Right renal pelvis (tissue), 4 donors: ENCODE measurements around the gene MAN2B2. TPM values are rescaled to one million over a fixed set of nuclear protein-coding genes. Genes with fewer than 3 reads are reported as not detected.

ENCODE experiments used
- DNase-seq, 4 donors: peaks; one replicate each; pipeline ENCODE4 v3.0.0-alpha.2; 2013; ENCODE audit warnings: low read depth in 4 of 4, low spot score in 3 of 4, missing footprints in 1 of 4
- polyA plus RNA-seq, 4 donors: library from polyadenylated mRNA; unstranded; fragments of 120-200 nt; gene quantifications; one replicate each; pipeline ENCODE4 v1.2.1, GENCODE V29; 2013; ENCODE audit not compliant: insufficient read length in 4 of 4

MAN2B2 gene
- polyA plus RNA-seq: 10 to 100 TPM; 17.9 to 19.5 (median 18.3) TPM

DNA sequence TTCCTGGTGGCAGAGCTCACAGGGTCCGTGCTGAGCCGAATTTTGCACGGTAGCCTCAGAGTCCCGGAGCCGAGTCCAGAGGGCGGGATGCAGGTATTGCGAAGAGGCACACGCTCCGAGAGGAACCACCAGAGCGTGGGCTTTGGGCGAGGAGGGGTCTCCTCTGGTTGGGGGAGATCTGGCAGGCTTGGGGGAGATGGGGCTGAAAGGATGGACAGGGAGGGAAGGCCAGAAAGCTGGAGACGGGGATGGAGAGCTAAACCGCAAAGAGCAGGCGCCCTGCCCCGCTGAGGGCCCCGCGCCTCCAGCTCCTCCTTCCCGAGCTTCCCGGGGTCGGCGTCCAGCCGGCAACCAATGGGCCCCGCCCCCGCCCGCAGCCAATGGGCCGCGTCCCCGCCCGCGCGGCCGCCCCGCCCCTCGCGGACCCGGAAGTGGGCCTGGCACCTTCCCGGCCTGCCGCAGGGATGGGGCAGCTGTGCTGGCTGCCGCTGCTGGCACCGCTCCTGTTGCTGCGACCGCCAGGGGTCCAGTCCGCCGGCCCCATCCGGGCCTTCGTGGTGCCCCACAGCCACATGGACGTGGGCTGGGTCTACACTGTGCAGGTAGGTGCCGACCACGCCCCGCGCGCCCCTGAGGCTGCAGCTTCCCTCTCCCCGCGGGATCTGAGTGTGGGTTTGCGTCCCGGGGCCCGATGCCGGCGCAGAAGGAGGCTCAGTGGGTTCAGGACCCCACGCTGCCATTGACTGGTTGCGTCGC, at the start of gene MAN2B2:
Gene MAN2B2, plus strand, starts transcription at position 443 of the 756 bp plus-strand sequence. Its CDS starts 22 bp downstream, at position 465.
- peak; percentile 67 to 71 (median 70) for DNase-seq

DNA sequence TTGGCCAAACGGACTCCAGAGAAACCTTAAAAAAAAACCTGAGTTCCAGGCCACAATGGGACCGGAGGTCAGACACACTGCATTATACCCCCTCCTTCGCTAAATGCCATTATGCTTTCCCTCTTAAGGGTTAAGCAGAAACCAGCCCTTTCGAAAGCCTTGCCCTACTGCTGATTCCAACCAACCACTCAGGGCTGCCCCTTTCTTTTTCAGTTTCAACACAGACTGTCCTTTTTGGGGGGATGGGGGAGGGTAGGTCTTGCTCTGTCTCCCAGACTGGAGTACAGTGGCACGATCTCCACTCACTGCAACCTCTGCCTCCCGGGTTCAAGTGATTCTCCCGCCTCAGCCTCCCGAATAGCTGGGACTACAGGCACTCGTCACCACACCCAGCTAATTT, 49.5 kb upstream of the MAN2B2 start:
- no peak for DNase-seq

DNA sequence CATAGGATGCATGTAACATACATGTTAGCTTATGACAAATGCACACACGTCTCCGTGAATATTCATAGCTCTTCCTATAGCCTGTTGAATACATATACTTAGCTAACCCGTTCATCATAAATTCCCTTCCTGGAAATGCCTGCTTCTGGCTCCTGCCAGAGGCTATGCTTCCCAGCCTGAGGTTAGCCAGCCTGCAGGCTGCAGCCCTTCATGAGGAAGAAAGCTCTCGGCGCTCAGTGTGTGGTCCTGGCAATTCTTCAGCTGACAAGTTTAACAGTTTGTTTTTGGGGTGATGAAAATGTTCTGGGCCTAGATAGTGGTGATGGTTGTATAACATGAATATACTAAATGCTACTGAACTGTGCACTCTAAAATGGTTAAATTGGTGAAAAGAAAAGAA, 48.8 kb upstream of the MAN2B2 start:
- no peak for DNase-seq

DNA sequence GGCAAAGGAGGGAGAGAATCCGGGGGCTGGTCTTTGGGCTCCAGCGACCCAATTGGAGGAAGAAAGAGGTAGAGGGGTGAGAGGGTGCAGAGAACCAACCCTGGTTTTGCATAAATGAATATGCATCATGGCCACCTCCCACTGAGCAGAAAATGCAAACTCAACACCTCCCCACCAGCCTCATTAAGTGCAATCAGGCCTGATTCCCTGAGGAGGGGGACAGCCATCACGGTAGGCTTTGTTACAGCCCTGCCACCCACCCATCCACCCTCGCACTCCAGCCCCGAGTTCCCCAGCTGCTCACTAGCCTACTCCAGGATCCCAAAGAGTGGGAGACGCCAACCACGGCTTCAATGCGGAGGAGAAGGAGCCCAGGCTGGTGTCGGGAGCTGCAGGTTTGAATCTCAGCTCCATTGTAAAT, 48.3 kb upstream of the MAN2B2 start:
- no peak for DNase-seq

DNA sequence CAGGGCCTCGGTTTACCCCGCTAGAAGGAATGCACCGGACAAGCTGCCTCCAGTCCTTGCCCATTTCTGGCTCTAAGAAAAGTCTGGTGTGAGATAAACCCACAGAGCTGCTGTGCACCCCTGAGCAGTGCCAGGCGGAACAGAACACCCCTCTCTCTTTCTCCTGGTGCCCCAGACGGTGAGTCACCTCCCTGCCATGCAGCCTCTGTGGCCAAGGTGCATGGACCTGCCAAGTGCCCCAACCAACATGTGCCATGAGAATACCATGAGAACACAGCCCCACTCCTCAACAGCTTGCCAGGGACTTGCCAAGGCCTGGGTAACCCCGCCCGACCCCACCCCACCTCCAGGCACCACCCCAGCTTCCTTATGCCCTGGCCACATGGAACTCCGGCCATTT, 47.7 kb upstream of the MAN2B2 start:
- DNase-seq: no peak

DNA sequence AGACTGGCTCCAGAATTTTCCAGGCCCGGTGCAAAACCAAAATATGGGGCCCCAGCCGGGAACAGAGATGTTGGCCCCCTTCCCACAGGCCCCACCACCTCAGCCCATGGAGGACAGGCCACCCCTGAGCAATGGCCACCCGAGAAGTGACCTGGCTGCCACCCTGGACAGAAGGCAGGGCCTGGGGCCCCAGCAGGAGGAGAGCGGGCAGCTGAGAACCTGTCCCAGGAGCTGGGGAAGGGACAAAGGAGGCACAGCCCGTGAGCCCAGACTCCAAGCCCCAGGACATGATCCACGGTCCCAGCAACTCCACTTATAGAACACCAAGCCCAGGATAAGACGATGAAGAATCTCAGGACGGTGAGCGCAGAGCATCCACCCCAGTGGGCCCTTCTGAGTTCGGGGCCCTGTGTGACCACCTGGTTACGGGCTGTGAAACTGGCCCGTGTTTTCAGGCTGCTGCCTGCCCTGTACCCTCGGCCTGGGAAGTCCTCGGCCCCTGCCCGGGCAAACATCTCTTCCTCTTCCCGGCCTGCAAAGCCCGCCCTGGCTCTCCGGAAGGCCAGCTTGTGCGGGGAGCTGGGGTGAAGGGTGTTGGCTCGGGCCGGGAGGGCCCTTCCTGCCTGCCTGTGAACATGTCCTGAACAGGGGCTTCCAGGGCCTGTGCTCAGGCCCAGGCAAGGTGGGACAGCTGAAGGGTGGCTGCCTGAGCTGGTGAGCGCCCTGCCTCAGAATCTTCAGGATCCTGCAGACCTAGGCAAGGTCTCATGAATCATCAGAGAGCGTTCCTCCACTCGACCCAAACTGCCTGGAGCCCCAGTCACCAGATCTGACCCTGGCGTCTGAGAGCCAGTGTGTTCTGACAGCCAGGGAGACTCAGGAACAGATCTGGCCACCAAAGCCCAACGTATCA, 47.0 kb upstream of the MAN2B2 start:
- no peak for DNase-seq

DNA sequence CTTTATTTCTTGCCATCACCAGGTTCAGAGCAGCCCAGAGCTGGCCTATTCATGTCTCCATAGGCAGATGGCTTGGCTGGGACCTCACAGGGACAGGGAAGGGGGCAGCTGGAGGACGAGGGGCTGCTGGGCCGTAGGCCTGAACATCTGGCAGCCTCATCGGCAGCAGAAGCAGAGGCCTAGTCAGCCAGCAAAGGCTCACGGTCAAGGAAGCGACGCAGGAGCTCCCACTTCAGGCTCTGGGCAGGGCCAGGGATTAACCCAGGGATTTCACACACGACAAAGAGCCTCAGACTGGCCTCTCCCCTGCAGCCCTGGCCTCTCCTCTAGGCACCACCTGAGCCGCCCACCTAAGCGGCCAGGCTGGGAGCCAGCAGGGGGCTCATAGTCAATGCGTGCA, 46.0 kb upstream of the MAN2B2 start:
- no peak for DNase-seq

DNA sequence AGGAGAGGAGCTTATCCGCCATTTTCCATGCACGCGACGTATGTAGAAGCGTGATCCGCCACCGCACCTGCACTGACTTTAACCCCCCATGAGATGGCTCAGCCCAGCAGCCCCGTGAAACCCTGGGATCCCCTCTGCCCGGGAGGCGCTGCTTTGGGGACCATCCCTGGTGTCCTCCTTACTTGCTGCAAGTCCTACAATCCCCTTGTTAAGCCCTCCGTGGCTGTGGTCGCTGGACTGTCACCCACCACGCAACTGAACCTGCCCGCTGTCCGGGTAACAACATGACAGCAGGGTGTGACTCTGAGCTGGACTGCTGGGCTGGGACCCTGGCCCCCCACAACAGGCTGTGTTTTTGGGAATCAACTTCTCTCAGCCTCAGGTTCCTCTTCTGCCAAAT, 44.7 kb upstream of the MAN2B2 start:
- DNase-seq: no peak

DNA sequence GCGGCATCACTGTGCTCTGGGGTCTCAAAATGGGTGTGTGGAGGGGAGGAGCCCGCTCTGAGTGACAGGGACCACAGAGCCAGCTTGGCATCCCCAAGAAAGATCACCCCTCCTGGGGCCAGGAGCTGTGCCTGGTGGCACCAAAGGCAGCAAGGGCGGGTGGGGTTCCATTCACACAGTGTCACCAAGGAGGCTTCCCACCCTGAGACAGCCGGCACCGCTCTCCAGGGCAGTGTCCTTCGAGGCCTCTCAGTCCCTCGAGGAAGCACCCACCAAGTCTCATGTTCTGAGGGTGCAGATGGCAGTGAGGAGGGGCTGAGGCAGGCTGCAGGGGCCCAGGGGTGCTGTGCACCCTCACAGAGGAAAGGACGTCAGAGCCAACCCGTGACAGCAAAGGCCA, 44.0 kb upstream of the MAN2B2 start:
- DNase-seq: no peak

DNA sequence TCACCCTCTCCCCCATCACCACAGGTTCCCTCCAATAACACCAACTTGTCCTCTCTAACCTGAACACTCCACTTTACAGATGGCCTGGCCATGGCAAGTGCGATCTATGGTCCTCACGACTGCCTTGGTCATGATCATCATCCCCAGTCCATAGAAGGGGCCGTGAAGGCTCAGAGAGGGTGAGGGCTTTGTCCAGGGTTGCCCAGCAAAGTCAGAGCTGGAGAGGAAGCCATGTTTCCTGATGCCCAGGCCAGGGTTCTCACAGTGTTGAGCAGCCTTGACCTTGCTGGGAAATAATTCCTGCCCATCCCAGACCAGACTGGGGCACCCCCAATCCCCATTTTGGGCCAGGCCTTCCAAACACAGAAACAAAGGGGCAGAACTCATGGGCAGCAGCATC, 42.9 kb upstream of the MAN2B2 start:
- DNase-seq: no peak

DNA sequence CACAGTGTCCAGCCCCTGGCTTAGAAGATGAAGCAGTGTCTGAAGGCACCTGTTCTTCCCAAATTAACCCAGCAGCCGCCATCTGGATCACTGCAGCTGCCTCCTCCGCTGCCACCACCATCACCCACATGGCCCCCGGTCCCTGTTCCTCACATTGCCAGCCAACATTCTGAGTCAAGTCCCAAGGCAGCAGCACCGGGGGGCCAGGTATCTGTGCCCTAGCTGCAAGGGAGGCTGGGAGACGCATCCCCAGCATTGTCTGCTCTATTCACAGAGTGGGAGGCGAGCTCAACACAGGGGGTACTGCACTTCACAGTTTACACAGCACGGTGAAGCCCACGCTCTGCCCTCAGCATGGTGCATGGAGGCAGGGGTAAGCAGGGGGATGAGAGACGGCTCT, 42.3 kb upstream of the MAN2B2 start:
- no peak for DNase-seq

DNA sequence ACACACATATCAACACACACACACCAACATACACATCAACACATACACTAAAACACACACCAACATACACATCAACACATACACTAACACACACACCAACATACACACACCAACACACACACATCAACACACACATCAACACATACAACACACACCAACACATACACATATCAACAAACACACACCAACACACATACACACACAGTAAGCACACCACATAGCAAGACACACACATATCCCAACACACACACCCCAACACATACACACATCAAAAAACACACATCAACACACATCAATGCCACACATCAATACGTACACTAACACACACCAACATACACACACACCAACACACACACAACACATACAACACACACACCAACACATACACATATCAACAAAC, 40.9 kb upstream of the MAN2B2 start:
- no peak for DNase-seq

DNA sequence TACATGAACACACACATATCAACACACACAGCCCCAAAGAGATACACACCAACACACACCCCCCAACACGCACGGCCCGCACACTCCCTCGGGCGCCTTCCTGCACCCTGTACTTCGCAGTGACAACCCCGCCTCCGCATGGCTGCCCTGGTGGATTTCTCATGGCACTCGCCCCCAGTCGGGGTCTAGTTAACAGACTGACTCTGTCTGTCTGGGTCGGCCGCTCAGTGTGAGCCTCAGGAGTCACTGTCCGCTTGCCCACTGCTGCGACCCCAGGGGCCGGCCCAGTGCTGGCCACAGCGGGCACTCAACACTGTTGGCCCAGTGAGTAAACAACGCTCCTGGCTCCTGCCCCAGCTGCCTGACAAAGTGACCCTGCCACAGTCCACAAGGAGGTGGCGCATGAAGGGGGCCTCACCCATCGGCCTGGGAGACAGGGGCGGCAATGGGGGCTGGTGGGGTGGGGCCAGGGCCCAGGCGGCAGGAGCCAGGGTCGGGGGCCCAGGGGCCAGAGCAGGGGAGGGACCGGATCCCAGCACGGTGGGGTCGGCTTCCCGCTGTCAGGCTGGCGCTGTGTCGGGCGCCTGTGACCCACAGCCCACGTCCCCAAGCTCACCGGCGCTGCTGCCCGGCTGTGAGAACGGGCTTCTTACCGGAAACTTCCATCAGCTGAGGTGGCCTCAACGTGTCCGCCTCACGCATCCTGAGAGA, 40.2 kb upstream of the MAN2B2 start:
- no peak for DNase-seq

DNA sequence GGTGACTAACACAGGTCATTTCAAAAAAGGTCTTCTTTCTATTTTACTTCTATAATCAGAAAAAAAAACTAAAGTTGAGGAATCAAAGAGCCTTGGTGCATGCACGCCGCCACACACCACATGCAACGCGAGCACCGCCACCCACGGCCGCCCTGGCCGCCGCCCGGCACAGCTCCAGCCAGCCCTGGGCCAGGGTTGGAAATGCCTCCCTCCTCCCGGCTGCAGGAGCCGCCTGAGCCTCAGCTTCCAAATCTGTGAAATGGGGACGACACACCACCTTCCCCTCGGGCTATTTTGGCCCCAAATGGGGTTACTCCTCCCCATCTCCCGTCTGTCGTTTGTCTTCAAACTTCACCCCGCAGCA, 39.7 kb upstream of the MAN2B2 start:
- DNase-seq: no peak

DNA sequence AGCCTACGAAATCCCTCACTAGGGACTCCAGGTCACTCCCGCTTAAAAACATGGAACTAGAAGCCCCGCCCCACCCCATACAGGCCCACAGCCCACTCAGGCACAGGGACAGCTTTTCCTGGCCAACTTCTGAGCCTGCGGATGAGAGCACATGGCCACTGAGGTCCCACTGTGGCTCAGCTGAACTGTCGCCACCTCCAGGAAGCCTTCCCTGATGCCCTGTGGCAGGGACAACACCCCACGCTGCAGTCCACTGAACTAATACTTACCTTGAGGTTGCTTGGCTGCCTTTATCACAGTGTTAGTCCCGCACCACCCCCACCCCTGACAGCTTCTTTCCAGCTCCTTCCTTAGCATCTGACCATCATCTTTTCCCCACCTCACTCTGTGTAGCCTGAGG, 39.3 kb upstream of the MAN2B2 start:
- no peak for DNase-seq

DNA sequence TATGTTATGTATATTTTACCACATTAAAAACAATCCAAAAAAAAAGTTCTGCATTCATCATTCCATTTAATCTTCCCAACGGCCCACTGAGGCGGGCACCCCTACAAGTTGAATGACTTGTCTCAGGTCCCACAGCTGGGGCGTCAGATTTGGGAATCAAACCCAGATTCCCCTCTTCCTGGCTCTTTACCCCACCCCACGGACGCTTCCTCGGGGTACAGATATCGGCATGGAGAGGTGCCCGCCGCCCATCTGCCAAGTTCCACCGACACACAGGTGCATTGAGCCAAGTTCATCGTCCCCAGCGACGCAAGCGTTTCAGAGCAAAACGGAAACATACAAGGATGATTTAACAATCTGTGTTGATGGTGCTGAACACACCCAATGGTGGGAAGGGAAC, 36.9 kb upstream of the MAN2B2 start:
- no peak for DNase-seq

DNA sequence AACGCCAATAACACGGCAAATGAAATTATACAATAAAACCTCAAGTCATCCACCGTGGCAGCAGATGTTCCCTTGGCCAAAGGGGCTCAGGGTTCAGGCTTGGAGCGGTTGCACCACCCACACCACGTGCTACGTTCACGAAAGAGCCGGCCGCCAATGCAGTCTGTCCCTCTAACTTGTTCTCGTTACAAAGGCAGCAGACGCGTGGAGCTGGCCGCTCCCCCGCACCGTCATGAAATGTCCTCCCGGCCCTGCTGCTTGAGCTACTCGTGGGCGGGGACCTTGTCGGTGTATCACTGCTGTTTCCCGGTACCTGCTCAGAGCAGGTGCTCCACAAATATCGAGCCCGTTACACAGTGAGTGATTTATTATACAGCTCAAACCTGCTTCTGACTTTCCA, 36.4 kb upstream of the MAN2B2 start:
- no peak for DNase-seq

DNA sequence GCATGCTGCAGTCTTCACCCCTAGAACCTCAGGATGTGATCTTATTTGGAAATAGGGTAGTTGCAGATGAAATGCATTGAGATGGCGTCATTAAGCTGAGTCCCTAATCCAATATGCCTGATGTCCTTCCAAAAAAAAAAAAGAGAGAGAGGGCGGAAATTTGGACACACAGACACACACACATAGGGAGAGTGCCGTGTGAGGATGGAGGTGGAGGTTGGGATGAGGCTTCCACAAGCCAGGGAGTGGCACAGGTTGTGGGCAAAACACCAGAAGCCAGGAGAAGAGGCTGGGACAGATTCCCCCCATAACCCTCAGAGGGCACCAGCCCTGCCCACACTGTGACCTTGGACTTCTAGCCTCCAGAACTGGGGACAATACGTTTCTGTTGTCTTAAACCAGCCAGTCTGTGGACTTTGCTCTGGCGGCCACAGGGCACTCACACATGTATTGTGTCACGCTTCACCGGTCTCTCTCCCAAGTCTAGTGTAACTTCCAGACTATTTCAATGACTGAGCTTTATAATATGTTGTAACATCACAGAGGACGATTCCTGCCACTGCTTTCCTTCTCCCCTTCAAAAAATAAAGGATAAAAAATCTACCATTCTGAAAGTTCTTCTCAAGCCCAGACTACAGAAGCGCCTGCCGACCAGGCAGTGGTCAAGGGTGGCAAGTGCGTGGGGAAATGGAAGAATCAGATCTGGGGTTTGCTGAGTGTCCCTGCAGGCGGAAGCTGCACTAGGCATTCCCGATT, 35.8 kb upstream of the MAN2B2 start:
- DNase-seq: no peak

DNA sequence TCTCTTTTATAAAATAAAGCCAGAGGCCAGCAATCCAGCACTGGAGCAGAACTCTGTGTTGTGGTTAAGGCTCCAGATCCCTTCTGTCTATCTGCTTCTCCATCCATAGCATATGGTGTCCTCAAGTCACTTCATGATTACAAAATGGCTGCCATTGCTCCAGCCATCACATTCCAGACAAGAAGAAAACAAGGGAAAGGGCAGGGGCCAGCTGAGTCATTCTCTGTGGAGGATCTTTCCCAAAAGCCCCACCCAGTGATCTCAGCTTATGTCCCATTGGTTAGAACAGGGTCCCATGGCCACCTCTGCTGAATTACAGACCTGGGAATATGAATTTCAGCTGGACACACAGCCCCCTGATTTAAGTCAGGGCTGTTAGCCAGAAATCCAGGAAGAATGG, 34.1 kb upstream of the MAN2B2 start:
- DNase-seq: no peak

DNA sequence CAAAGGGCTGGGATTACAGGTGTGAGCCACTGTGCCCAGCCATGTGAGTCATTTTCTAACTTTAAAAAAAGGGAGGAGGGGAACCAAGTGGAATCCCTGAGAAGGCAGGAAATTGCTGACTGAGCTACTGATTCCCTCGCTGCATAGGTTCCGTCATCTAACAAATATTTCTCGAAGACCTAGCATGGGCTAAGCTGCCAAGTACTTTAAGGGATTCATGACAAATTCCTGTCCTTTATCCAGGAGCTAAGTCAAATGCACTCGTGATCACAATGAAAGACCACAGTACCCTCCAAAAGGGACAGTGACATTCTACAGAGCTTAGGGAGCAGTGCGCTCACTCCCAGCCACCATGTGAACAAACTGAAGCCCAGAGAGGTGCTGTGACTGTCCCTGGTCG, 33.2 kb upstream of the MAN2B2 start:
- DNase-seq: no peak

DNA sequence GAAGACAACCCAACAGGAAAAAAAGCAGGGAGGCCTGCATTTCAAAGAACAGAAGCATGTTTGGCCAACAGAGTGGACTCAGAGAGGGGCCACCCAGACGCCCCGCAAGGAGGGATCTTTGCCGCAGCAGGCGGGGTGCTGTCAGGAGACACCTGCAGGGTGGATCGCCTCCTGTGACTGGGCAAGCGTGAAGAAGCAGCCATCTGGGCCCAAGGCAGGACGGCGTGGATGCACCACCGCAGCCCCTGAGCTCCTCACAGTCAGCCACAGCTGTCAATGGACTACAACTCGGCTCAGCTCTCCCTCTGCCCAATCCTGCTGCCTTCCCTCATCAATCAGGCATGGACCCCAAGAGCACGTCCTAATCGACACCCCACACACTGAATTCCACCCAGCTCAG, 32.0 kb upstream of the MAN2B2 start:
- no peak for DNase-seq
